ENCODE measurements around the gene CSPG4. TPM values are rescaled to one million over a fixed set of nuclear protein-coding genes. Genes with fewer than 3 reads are reported as not detected.
A peak's percentile ranks its signal among the peaks of the same experiment; 100 is the strongest.

The CSPG4 gene
- total and polyA plus RNA-seq, 9 of the 15 experiments (the other 6 are each of a cell fraction or from before 2014, with no cell fraction given), result under 0.01 to 0.07 (median 0.04) TPM; not detected in 5

DNA sequence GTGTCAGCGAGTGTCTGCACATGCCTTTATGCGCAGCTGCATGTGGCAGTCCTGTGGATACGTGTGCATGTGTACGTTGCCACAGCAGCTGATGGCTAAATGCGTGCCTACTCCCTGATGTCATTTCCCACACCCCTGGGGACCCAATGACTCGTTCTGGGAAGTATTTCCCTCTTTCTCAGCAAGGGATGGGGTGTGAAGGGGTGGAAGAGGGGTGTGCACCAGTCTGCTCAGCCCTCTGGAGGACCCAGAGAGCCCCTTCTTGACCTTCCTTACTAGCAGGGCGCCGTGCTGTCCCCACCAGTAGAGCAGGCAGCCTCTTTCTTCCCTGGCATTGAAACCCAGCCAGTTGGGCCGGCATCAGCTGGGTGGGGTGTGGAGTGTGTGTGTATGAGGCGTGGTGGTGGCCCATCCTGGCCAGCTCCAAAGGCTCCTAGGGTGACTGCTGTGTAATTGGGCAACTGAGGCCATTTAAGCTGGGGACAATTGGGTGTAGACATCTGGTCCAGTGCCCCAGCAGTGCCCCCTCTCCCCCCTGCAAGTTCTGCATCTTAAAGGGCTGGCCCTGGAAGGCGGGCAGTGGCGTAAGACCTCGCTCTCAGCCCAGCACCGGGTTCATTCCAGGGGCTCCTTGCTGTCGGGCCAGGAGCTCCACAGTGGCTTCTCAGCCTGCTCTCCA, 45.7 kb downstream of the CSPG4 start:
- intact Hi-C loops (cut with micrococcal nuclease), result no loop called here
- DNase-seq (ENCODE audit: extremely low read depth in 1 of 4, low spot score in 3 of 4) (no peak), FAIRE-seq (peak; percentile 62), ATAC-seq (no peak)
- in situ Hi-C loops (cut with MboI), result no loop called here
- no peaks in the 10 kb centered on the region for H3K36me3 ChIP-seq (ENCODE audit: control insufficient read depth, insufficient read depth, low read length)
- H3K9me3 ChIP-seq (replicated peaks; ENCODE audit: control insufficient read depth, insufficient read depth, low read depth, low read length), result no peaks in the 10 kb centered on the region
- CTCF ChIA-PET (ENCODE audit: low intra/inter-chr PET ratio), result no interaction called here
- H3K4me2 ChIP-seq (ENCODE audit: insufficient read depth, low read length), result no peak overlapping the region
- H3K27ac ChIP-seq (ENCODE audit: extremely low read depth, low read depth, low read length), result no peak overlapping the region
- H3K79me2 ChIP-seq (ENCODE audit: control insufficient read depth, insufficient read depth, low read length), result no peaks in the 10 kb centered on the region
- H3K4me3 ChIP-seq, result no peak overlapping the region
- 46% methylated on average over 12 of the region's 15 CpGs for WGBS (ENCODE audit: insufficient coverage, low coverage, missing lambda C conversion rate)
- BruUV-seq (replicated peaks), result no TSS peak
- H3K27me3 ChIP-seq (ENCODE audit: control insufficient read depth in 2 of 2, insufficient read depth in 2 of 2, low read length in 2 of 2), result no peaks in the 10 kb centered on the region
- peaks cover 3% of the 10 kb centered on the region for H3K9me1 ChIP-seq (ENCODE audit: control insufficient read depth, insufficient read depth, low read length)
- TF ChIP-seq CSDE1 (IDR thresholded peaks at IDR 0.05), result no peak
- no peak for TF ChIP-seq DNMT1 (IDR thresholded peaks at IDR 0.05)
- TF ChIP-seq, protein P1, sequence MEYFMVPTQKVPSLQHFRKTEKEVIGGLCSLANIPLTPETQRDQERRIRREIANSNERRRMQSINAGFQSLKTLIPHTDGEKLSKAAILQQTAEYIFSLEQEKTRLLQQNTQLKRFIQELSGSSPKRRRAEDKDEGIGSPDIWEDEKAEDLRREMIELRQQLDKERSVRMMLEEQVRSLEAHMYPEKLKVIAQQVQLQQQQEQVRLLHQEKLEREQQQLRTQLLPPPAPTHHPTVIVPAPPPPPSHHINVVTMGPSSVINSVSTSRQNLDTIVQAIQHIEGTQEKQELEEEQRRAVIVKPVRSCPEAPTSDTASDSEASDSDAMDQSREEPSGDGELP (CRISPR knock-in tag; IDR thresholded peaks at IDR 0.05; ENCODE audit: borderline replicate concordance), result peak; percentile 14; the same call in 1 of the 2 replicates
- no peak for TF ChIP-seq SIX5 (IDR thresholded peaks at IDR 0.05; ENCODE audit: borderline replicate concordance in 1 of 2, insufficient read depth in 1 of 2, low read depth in 1 of 2, low read length in 2 of 2)
- TF ChIP-seq TGIF2 (CRISPR knock-in tag; IDR thresholded peaks at IDR 0.05), result no peak
- no peak for TF ChIP-seq MCM7 (IDR thresholded peaks at IDR 0.05)
- no peak for TF ChIP-seq COPS2 (conservative IDR thresholded peaks at IDR 0.05)
- TF ChIP-seq, protein P2, sequence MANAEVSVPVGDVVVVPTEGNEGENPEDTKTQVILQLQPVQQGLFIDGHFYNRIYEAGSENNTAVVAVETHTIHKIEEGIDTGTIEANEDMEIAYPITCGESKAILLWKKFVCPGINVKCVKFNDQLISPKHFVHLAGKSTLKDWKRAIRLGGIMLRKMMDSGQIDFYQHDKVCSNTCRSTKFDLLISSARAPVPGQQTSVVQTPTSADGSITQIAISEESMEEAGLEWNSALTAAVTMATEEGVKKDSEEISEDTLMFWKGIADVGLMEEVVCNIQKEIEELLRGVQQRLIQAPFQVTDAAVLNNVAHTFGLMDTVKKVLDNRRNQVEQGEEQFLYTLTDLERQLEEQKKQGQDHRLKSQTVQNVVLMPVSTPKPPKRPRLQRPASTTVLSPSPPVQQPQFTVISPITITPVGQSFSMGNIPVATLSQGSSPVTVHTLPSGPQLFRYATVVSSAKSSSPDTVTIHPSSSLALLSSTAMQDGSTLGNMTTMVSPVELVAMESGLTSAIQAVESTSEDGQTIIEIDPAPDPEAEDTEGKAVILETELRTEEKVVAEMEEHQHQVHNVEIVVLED (CRISPR knock-in tag; IDR thresholded peaks at IDR 0.05), result no peak
- TF ChIP-seq, protein P3, sequence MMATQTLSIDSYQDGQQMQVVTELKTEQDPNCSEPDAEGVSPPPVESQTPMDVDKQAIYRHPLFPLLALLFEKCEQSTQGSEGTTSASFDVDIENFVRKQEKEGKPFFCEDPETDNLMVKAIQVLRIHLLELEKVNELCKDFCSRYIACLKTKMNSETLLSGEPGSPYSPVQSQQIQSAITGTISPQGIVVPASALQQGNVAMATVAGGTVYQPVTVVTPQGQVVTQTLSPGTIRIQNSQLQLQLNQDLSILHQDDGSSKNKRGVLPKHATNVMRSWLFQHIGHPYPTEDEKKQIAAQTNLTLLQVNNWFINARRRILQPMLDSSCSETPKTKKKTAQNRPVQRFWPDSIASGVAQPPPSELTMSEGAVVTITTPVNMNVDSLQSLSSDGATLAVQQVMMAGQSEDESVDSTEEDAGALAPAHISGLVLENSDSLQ (IDR thresholded peaks at IDR 0.05), result no peak
- POLR2A ChIA-PET, result interaction anchor here (0.7 kb wide), 1 partner anchor 12 kb away, joined by 3 read pairs; no protein-coding TSS in a partner anchor
- peaks cover 0 to 31% of the 10 kb centered on the region in 2 experiments; a peak in 3 of 5 replicates for H3K4me1 ChIP-seq (replicated peaks in 1 of 2; ENCODE audit: control insufficient read depth in 2 of 2, insufficient read depth in 2 of 2, low read length in 2 of 2)
- H2AFZ ChIP-seq (ENCODE audit: low read depth, low read length), result no peak overlapping the region
- H4K20me1 ChIP-seq (replicated peaks; ENCODE audit: control insufficient read depth, insufficient read depth, low read length), result peaks cover 3% of the 10 kb centered on the region
- peak overlapping the region in 1 of 2 experiments; percentile 19; a peak in 2 of 4 replicates for H3K9ac ChIP-seq (ENCODE audit: insufficient read depth in 1 of 2, low read depth in 2 of 2, low read length in 2 of 2)
